BE2C (cell line): ENCODE measurements around the gene STARD9.

Experiments used
- DNase-seq: peaks from one replicate; pipeline ENCODE4 v3.0.0-alpha.2; 2020
- H3K27me3 ChIP-seq: fragments of 250-450 bp; sonication (Bioruptor Pico); 2 replicates; pipeline ENCODE4 v1.5.1; 2020; ENCODE audit warnings: mild to moderate bottlenecking
- H3K36me3 ChIP-seq: fragments of 250-450 bp; sonication (Bioruptor Pico); 2 replicates; pipeline ENCODE4 v1.5.1; 2020; ENCODE audit warnings: mild to moderate bottlenecking
- H3K4me1 ChIP-seq: fragments of 250-450 bp; sonication (Bioruptor Pico); 2 replicates; pipeline ENCODE4 v1.5.1; 2020
- H3K4me3 ChIP-seq: 2 replicates; pipeline ENCODE4 v1.5.1; 2011; ENCODE audit warnings: low read depth, low read length
- H3K9me3 ChIP-seq: fragments of 250-450 bp; sonication (Bioruptor Pico); 2 replicates; pipeline ENCODE4 v1.5.1; 2020
- CTCF ChIP-seq: IDR thresholded peaks from 2 replicates; pipeline ENCODE4 v1.5.1; 2012; ENCODE audit warnings: mild to moderate bottlenecking, low read depth, low read length

Gene STARD9

GRCh38 chr15:42696626-42697025, 121.2 kb downstream of the STARD9 start:
- Histone ChIP-seq H3K4me1 (no peaks in the 10 kb centered on the region), H3K9me3 (no peaks in the 10 kb centered on the region), H3K27me3 (no peaks in the 10 kb centered on the region), H3K4me3 (no peak overlapping the region), H3K36me3 (peaks cover 40% of the 10 kb centered on the region)
- no peak for TF ChIP-seq CTCF
- no peak for DNase-seq

- H3K36me3 ChIP-seq, result peaks cover 10% of the 10 kb centered on the region
- H3K4me1 ChIP-seq, result no peaks in the 10 kb centered on the region
- DNase-seq, result peak; percentile 78
- no peaks in the 10 kb centered on the region for H3K27me3 ChIP-seq
- peak; percentile 99 for TF ChIP-seq CTCF
- no peak overlapping the region for H3K4me3 ChIP-seq
- H3K9me3 ChIP-seq, result no peaks in the 10 kb centered on the region
These were observed 129.1 kb downstream of the STARD9 start for GRCh38 chr15:42704492-42704926.

GRCh38 chr15:42705336-42705735, 129.9 kb downstream of the STARD9 start:
- H3K4me3 ChIP-seq, result no peak overlapping the region
- no peak for TF ChIP-seq CTCF
- no peak for DNase-seq
- H3K9me3 ChIP-seq, result no peaks in the 10 kb centered on the region
- H3K36me3 ChIP-seq, result peaks cover 2% of the 10 kb centered on the region; the same call in 1 of the 2 replicates
- no peaks in the 10 kb centered on the region for H3K4me1 ChIP-seq
- no peaks in the 10 kb centered on the region for H3K27me3 ChIP-seq

GRCh38 chr15:42707068-42707467, 131.7 kb downstream of the STARD9 start:
- Histone ChIP-seq H3K4me3 (no peak overlapping the region), H3K9me3 (no peaks in the 10 kb centered on the region), H3K36me3 (peaks cover 6% of the 10 kb centered on the region; the same call in 1 of the 2 replicates), H3K27me3 (no peaks in the 10 kb centered on the region), H3K4me1 (no peaks in the 10 kb centered on the region)
- TF ChIP-seq CTCF, result no peak
- DNase-seq, result no peak

- H3K4me3 ChIP-seq, result no peak overlapping the region
- H3K9me3 ChIP-seq, result no peaks in the 10 kb centered on the region
- no peak for DNase-seq
- no peaks in the 10 kb centered on the region for H3K27me3 ChIP-seq
- no peaks in the 10 kb centered on the region for H3K4me1 ChIP-seq
- peaks cover 6% of the 10 kb centered on the region; the same call in 1 of the 2 replicates for H3K36me3 ChIP-seq
- TF ChIP-seq CTCF, result no peak
These were observed 132.6 kb downstream of the STARD9 start for GRCh38 chr15:42707873-42708544.

DNA sequence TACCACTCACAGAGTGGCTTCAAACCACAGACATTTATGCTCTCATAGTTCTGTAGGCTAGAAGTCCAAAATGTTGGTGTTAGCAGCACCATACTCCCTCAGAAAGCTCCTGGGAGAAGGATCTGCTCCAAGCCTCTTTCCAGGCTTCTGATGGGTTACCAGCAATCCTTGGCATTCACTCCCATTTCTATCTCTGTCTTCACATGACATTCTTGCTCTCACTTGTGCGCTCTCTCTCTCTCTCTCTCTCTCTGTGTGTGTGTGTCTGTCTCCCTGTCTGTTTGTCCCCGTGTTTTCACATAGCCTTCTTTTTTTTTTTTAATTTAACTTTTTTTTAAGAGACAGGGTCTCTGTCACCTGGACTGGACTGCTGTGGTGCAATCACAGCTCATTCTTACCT, 135.3 kb downstream of the STARD9 start:
- DNase-seq, result no peak
- no peaks in the 10 kb centered on the region for H3K9me3 ChIP-seq
- no peaks in the 10 kb centered on the region for H3K27me3 ChIP-seq
- TF ChIP-seq CTCF, result no peak
- no peak overlapping the region for H3K4me3 ChIP-seq
- H3K4me1 ChIP-seq, result no peaks in the 10 kb centered on the region
- peaks cover 5% of the 10 kb centered on the region; the same call in 1 of the 2 replicates for H3K36me3 ChIP-seq
